GM23338 (cell line): ENCODE data around the gene SUPT3H. TPM values are rescaled to one million over a fixed set of nuclear protein-coding genes. Genes with fewer than 3 reads are reported as not detected.

Experiments used
- ATAC-seq: fragments of 200-7000 bp; cut with Tn5 transposase; 3 replicates; pipeline ENCODE4 v1.9.1; 2020
- DNase-seq: peaks from one replicate; pipeline ENCODE4 v3.0.0-alpha.2; 2015; ENCODE audit warnings: low spot score
- H2AFZ ChIP-seq: fragments of 200-600 bp; sonication (generic); 2 replicates; pipeline ENCODE4 v1.8.0; 2016; ENCODE audit warnings: antibody characterized with exemption, mild to moderate bottlenecking, moderate library complexity
- H3F3A ChIP-seq: fragments of 200-600 bp; sonication (generic); replicated peaks from 2 replicates; pipeline ENCODE4 v1.8.0; 2017; ENCODE audit warnings: antibody characterized with exemption, mixed run types, low read depth
- H3K27ac ChIP-seq: fragments of 200-600 bp; sonication (generic); 2 replicates; pipeline ENCODE4 v1.6.1; 2016; ENCODE audit warnings: low read depth
- H3K27me3 ChIP-seq: fragments of 200-600 bp; sonication (generic); 2 replicates; pipeline ENCODE4 v1.8.0; 2016; ENCODE audit warnings: mild to moderate bottlenecking, mixed run types, moderate library complexity; ENCODE audit not compliant: insufficient read depth
- H3K36me3 ChIP-seq: fragments of 200-600 bp; sonication (generic); 2 replicates; pipeline ENCODE4 v1.8.0; 2016; ENCODE audit warnings: mild to moderate bottlenecking; ENCODE audit not compliant: insufficient read depth
- H3K4me1 ChIP-seq: fragments of 200-600 bp; sonication (generic); 2 replicates; pipeline ENCODE4 v1.8.0; 2016; ENCODE audit warnings: mild to moderate bottlenecking, moderate library complexity; ENCODE audit not compliant: insufficient read depth
- H3K4me2 ChIP-seq: fragments of 200-600 bp; sonication (generic); 2 replicates; pipeline ENCODE4 v1.7.1; 2017; ENCODE audit warnings: mixed run types
- H3K4me3 ChIP-seq: fragments of 200-600 bp; sonication (generic); 2 replicates; pipeline ENCODE4 v1.6.1; 2016; ENCODE audit warnings: mixed run types
- H3K79me2 ChIP-seq: fragments of 200-600 bp; sonication (generic); replicated peaks from 2 replicates; pipeline ENCODE4 v1.8.0; 2017; ENCODE audit warnings: mild to moderate bottlenecking; ENCODE audit not compliant: insufficient read depth
- H3K9me2 ChIP-seq: fragments of 200-600 bp; sonication (generic); 2 replicates; pipeline ENCODE4 v1.8.0; 2017; ENCODE audit not compliant: insufficient read depth
- H4K20me1 ChIP-seq: fragments of 200-600 bp; sonication (generic); replicated peaks from 2 replicates; pipeline ENCODE4 v1.8.0; 2017; ENCODE audit warnings: mild to moderate bottlenecking; ENCODE audit not compliant: insufficient read depth
- H3K27ac Mint-ChIP-seq: 2 replicates; pipeline ENCODE4 v1.8.0; 2020; ENCODE audit warnings: inconsistent platforms, mild to moderate bottlenecking, moderate library complexity, mixed read lengths
- H3K27me3 Mint-ChIP-seq: 3 replicates; pipeline ENCODE4 v1.8.0; 2022; ENCODE audit warnings: low read depth, mild to moderate bottlenecking, moderate library complexity, mixed read lengths, inconsistent platforms; ENCODE audit not compliant: insufficient read depth, poor library complexity
- H3K36me3 Mint-ChIP-seq: 3 replicates; pipeline ENCODE4 v1.8.0; 2021; ENCODE audit warnings: low read depth, mild to moderate bottlenecking, inconsistent platforms, moderate library complexity, mixed read lengths
- H3K4me1 Mint-ChIP-seq: 3 replicates; pipeline ENCODE4 v1.8.0; 2020; ENCODE audit warnings: mild to moderate bottlenecking, inconsistent platforms, mixed read lengths
- H3K4me3 Mint-ChIP-seq: 3 replicates; pipeline ENCODE4 v1.8.0; 2021; ENCODE audit warnings: moderate library complexity, mild to moderate bottlenecking, inconsistent platforms, mixed read lengths
- H3K9me3 Mint-ChIP-seq: 3 replicates; pipeline ENCODE4 v1.8.0; 2020; ENCODE audit warnings: moderate library complexity, mild to moderate bottlenecking, inconsistent platforms, mixed read lengths
- CREB1 ChIP-seq: fragments of 250-450 bp; sonication (Bioruptor Pico); IDR thresholded peaks from 2 replicates; pipeline ENCODE4 v1.5.0; 2020; ENCODE audit warnings: low read depth, mild to moderate bottlenecking, moderate library complexity
- CTCF ChIP-seq, 2 experiments: fragments of 200-600 bp in 1 of 2; sonication (generic) in 1 of 2; conservative IDR thresholded peaks; 2 replicates each; pipeline versions ENCODE4 v1.5.1 to v1.6.1; 2016 to 2017; ENCODE audit warnings: antibody characterized with exemption in 2 of 2, low read depth in 2 of 2, mild to moderate bottlenecking in 2 of 2, moderate library complexity in 1 of 2
- ETS1 ChIP-seq: IDR thresholded peaks from 2 replicates; pipeline ENCODE4 v1.6.1; 2016; ENCODE audit warnings: antibody characterized with exemption
- EZH2 ChIP-seq: fragments of 200-600 bp; sonication (generic); IDR thresholded peaks from one replicate; pipeline ENCODE4 v1.8.0; 2017; ENCODE audit warnings: antibody characterized with exemption, mild to moderate bottlenecking, low read depth; ENCODE audit not compliant: unreplicated experiment
- EZH2phosphoT487 ChIP-seq: fragments of 200-600 bp; sonication (generic); IDR thresholded peaks from one replicate; pipeline ENCODE4 v1.8.1; 2018; ENCODE audit warnings: antibody characterized with exemption; ENCODE audit not compliant: unreplicated experiment
- JUNB ChIP-seq: IDR thresholded peaks from one replicate; pipeline ENCODE4 v1.6.1; 2016; ENCODE audit warnings: antibody characterized with exemption; ENCODE audit not compliant: unreplicated experiment
- NANOG ChIP-seq: IDR thresholded peaks from 2 replicates; pipeline ENCODE4 v1.6.1; 2016; ENCODE audit warnings: antibody characterized with exemption, borderline replicate concordance
- POLR2AphosphoS5 ChIP-seq: IDR thresholded peaks from 2 replicates; pipeline ENCODE4 v1.6.1; 2016; ENCODE audit warnings: antibody characterized with exemption, low read depth
- REST ChIP-seq: IDR thresholded peaks from one replicate; pipeline ENCODE4 v1.6.1; 2018; ENCODE audit warnings: antibody characterized with exemption; ENCODE audit not compliant: unreplicated experiment
- STAT1 ChIP-seq: IDR thresholded peaks from one replicate; pipeline ENCODE4 v1.6.1; 2016; ENCODE audit warnings: antibody characterized with exemption; ENCODE audit not compliant: unreplicated experiment
- ZNF114 ChIP-seq: fragments of 250-450 bp; sonication (Bioruptor Pico); IDR thresholded peaks from 2 replicates; pipeline ENCODE4 v1.5.0; 2020; ENCODE audit warnings: mild to moderate bottlenecking, moderate library complexity
- ZNF331 ChIP-seq: fragments of 250-450 bp; sonication (Bioruptor Pico); IDR thresholded peaks from 2 replicates; pipeline ENCODE4 v1.5.0; 2020; ENCODE audit warnings: low read depth, mild to moderate bottlenecking, moderate library complexity
- ZNF462 ChIP-seq: fragments of 250-450 bp; sonication (Bioruptor Pico); IDR thresholded peaks from 2 replicates; pipeline ENCODE4 v1.5.0; 2020; ENCODE audit warnings: mild to moderate bottlenecking, moderate library complexity
- polyA plus RNA-seq: library from polyadenylated mRNA; unstranded; fragments of >200 nt; fragmentation: Nextera tagmentation; extraction: Ambion mirVana; gene quantifications from 2 replicates; pipeline ENCODE4 v1.2.1, GENCODE V29; 2016
- total RNA-seq: library from RNA; depleted of rRNA; stranded (reverse); fragments of >200 nt; shearing (Covaris generic); gene quantifications from 2 replicates; pipeline ENCODE4 v1.2.3, GENCODE V29; 2014

Gene SUPT3H
- total and polyA plus RNA-seq, 2 experiments from 2014 or later, result 11.4 to 30.1 TPM

- peaks cover 9% of the 10 kb centered on the region for H3K4me1 Mint-ChIP-seq
- 0 out of 2 replicates have a peak, but pooled peaks cover 4% of the 10 kb centered on the region for H3K4me1 ChIP-seq
- no peaks in the 10 kb centered on the region for H3K27me3 Mint-ChIP-seq
- H3K36me3 Mint-ChIP-seq, result no peaks in the 10 kb centered on the region
- no peak overlapping the region for H3K4me2 ChIP-seq
- no peaks in the 10 kb centered on the region; the same call in 2 of the 3 replicates for H3K9me3 Mint-ChIP-seq
- 0 out of 2 replicates have a peak, but pooled peaks cover 6% of the 10 kb centered on the region for H3K9me2 ChIP-seq
- H3K27ac Mint-ChIP-seq, result no peak overlapping the region
- H3F3A ChIP-seq, result no peaks in the 10 kb centered on the region
- H3K4me3 Mint-ChIP-seq, result no peak overlapping the region
- H2AFZ ChIP-seq, result no peak overlapping the region
- H3K27me3 ChIP-seq, result no peaks in the 10 kb centered on the region
- H3K4me3 ChIP-seq, result no peak overlapping the region
- no peak overlapping the region for H3K27ac ChIP-seq
- ATAC-seq, result peak; percentile 36; the same call in 1 of the 3 replicates
- no peaks in the 10 kb centered on the region for H3K79me2 ChIP-seq
- no peak for DNase-seq
- TF ChIP-seq ZNF462, result no peak
- no peak for TF ChIP-seq ZNF114 (CRISPR knock-in tag)
- TF ChIP-seq CREB1 (CRISPR knock-in tag), result no peak
- TF ChIP-seq EZH2phosphoT487, result no peak
- TF ChIP-seq JUNB, result no peak
- no peak for TF ChIP-seq ZNF331 (CRISPR knock-in tag)
- TF ChIP-seq ETS1, result no peak
- TF ChIP-seq POLR2AphosphoS5, result no peak
- TF ChIP-seq EZH2, result no peak
- no peak for TF ChIP-seq CTCF (conservative IDR thresholded peaks at IDR 0.05; ENCODE audit: low read depth in 2 of 2)
- TF ChIP-seq NANOG, result no peak
- no peak for TF ChIP-seq STAT1
- TF ChIP-seq REST, result no peak
- no peaks in the 10 kb centered on the region for H4K20me1 ChIP-seq
- no peaks in the 10 kb centered on the region for H3K36me3 ChIP-seq
These were observed 595.7 kb downstream of the SUPT3H start for GRCh38 chr6:44781912-44782597.
